ENCODE results near the gene MTRR. TPM values are rescaled to one million over a fixed set of nuclear protein-coding genes. Genes with fewer than 3 reads are reported as not detected.

The MTRR gene
- total and polyA plus RNA-seq, 2 of the 8 experiments (the other 6 are each of a cell fraction or from before 2014, with no cell fraction given), result 36.4 to 53.8 TPM

DNA sequence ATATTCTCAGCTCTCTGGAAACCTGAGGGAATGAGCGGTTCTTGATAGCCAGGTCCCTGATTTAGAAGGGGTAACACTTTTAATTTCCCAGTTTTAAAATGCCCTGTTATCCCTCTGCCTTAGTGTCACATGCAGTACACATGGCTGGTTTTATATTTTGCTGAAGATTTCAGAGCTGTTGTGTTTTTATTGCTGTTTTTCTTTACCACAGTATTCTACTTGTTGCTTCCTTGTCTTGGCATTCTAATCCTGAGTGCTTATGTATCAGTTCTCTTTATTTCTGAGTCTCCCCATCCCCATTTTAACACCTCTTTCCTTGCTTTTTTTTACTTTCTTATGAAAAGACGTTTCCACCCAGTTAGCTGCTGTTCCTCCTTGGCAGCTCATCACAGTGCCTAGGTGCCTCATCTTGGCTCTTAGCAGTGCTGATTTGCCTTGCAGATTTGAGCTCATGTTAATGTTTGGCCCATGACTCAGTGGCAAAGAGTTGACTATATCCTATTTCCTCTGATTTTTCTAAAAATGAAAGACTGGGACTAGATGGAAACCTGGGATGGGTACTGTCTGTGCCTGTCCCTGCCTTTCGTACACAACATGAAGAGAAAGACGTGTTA is 3.7 kb downstream of the MTRR start:
- no peak overlapping the region for H3K4me3 ChIP-seq (ENCODE audit: extremely low read depth in 1 of 4, insufficient read depth in 2 of 4, low read depth in 3 of 4, low read length in 4 of 4)
- no peak overlapping the region for H2BK20ac ChIP-seq (ENCODE audit: low read length)
- H2AK5ac ChIP-seq (ENCODE audit: low read depth, low read length), result no peak overlapping the region
- no peak overlapping the region for H3K4me2 ChIP-seq (ENCODE audit: insufficient read depth in 1 of 2, low read depth in 2 of 2, low read length in 2 of 2)
- no peak overlapping the region for H2BK5ac ChIP-seq (ENCODE audit: low read depth, low read length)
- H3K23me2 ChIP-seq (ENCODE audit: low read depth, low read length), result peaks cover 7% of the 10 kb centered on the region
- no peak overlapping the region for H3K23ac ChIP-seq (ENCODE audit: insufficient read length)
- no peak overlapping the region for H3K27ac ChIP-seq (ENCODE audit: low read depth, low read length)
- no peaks in the 10 kb centered on the region for H3K9me3 ChIP-seq (ENCODE audit: insufficient read depth in 2 of 2, low read depth in 1 of 2, low read length in 1 of 2)
- peaks cover 20 to 64% of the 10 kb centered on the region in 2 experiments for H3K79me2 ChIP-seq (ENCODE audit: control insufficient read depth in 1 of 2, insufficient read depth in 2 of 2, low read length in 2 of 2)
- CTCF ChIA-PET (ENCODE audit: partially characterized antibody), result interaction anchor here (1.3 to 5.4 kb wide), 4 partner anchors 14 to 124 kb away, joined by 4 to 25 read pairs (median 8); no protein-coding TSS in a partner anchor
- no peak overlapping the region for H2BK15ac ChIP-seq (ENCODE audit: low read length)
- H4K8ac ChIP-seq (ENCODE audit: extremely low read depth, insufficient read depth, low read length), result no peak overlapping the region
- H3K79me1 ChIP-seq (ENCODE audit: low read depth, low read length), result peaks cover 5% of the 10 kb centered on the region
- no peak for FAIRE-seq
- H4K91ac ChIP-seq (replicated peaks; ENCODE audit: insufficient read length, low read length), result no peak overlapping the region
- no peak overlapping the region for H3K18ac ChIP-seq (ENCODE audit: extremely low read depth, low read length)
- peaks cover 4 to 43% (median 22%) of the 10 kb centered on the region in 4 experiments for H3K36me3 ChIP-seq (ENCODE audit: control insufficient read depth in 2 of 4, insufficient read depth in 4 of 4, low read length in 3 of 4)
- H4K5ac ChIP-seq (ENCODE audit: insufficient read length, low read depth, low read length), result no peak overlapping the region
- H2BK12ac ChIP-seq (ENCODE audit: low read depth, low read length), result no peak overlapping the region
- no peak overlapping the region for H3K14ac ChIP-seq (ENCODE audit: insufficient read length)
- DNase-seq (ENCODE audit: low read depth in 1 of 2, low spot score in 2 of 2), result no peak
- no peaks in the 10 kb centered on the region for H3K27me3 ChIP-seq (replicated peaks in 1 of 4; ENCODE audit: control insufficient read depth in 3 of 4, extremely low read depth in 1 of 4, insufficient read depth in 3 of 4, low read length in 3 of 4)
- H3K56ac ChIP-seq (replicated peaks; ENCODE audit: insufficient read length, low read depth, low read length), result no peak overlapping the region
- H2AFZ ChIP-seq (ENCODE audit: low read length), result no peak overlapping the region
- H3K9ac ChIP-seq (replicated peaks in 1 of 4; ENCODE audit: extremely low read depth in 1 of 4, low read depth in 3 of 4, low read length in 3 of 4), result no peak overlapping the region
- H3K4me1 ChIP-seq (replicated peaks in 1 of 4; ENCODE audit: control insufficient read depth in 3 of 4, insufficient read depth in 4 of 4, low read length in 3 of 4), result peaks cover 0 to 4% (median 0%) of the 10 kb centered on the region in 4 experiments; a peak in 2 of 7 replicates
- TF ChIP-seq SAP30 (IDR thresholded peaks at IDR 0.05; ENCODE audit: insufficient read depth, insufficient replicate concordance, low read length) (no peak), BACH1 (IDR thresholded peaks at IDR 0.05; ENCODE audit: low read length) (no peak), POLR2AphosphoS5 (IDR thresholded peaks at IDR 0.05; ENCODE audit: low read depth, low read length) (no peak), CHD1 (IDR thresholded peaks at IDR 0.05; ENCODE audit: low read depth, low read length) (no peak), EP300 (IDR thresholded peaks at IDR 0.05; ENCODE audit: borderline replicate concordance in 1 of 2, low read depth in 2 of 2, low read length in 2 of 2) (no peak), RNF2 (IDR thresholded peaks at IDR 0.05; ENCODE audit: borderline replicate concordance, low read depth, low read length, missing control alignments, poor library complexity, severe bottlenecking) (no peak), KDM1A (IDR thresholded peaks at IDR 0.05; ENCODE audit: borderline replicate concordance, low read length) (no peak), CEBPB (IDR thresholded peaks at IDR 0.05; ENCODE audit: low read depth, low read length) (no peak), TBP (IDR thresholded peaks at IDR 0.05; ENCODE audit: low read depth, low read length) (no peak), RAD21 (IDR thresholded peaks at IDR 0.05 in 1 of 2, conservative IDR thresholded peaks at IDR 0.05 in 1 of 2; ENCODE audit: low read depth in 2 of 2, low read length in 2 of 2) (no peak)
- POLR2A ChIA-PET (ENCODE audit: partially characterized antibody), result interaction anchor here (1.0 kb wide), 1 partner anchor 9 kb away, joined by 3 read pairs; no protein-coding TSS in a partner anchor
- H4K20me1 ChIP-seq (replicated peaks in 1 of 2; ENCODE audit: control insufficient read depth in 1 of 2, insufficient read depth in 2 of 2, low read length in 2 of 2), result peaks cover 9 to 15% of the 10 kb centered on the region in 2 experiments
- no peak overlapping the region for H2BK120ac ChIP-seq (replicated peaks; ENCODE audit: low read depth, low read length)
- no peak overlapping the region for H3K4ac ChIP-seq (replicated peaks; ENCODE audit: insufficient read length, low read depth, low read length)
- WGBS, 2 experiments (ENCODE audit: extremely low coverage in 1 of 2, insufficient coverage in 1 of 2, insufficient read length in 1 of 2, insufficient replicate concordance in 2 of 2, low coverage in 1 of 2, low lambda C conversion rate in 2 of 2, missing lambda C conversion rate in 1 of 2), result 86% methylated on average over 4 of the region's 4 CpGs; no CpG with 5 or more reads in 1 of the 2 experiments

All from H1 (cell line).